Measurements from ENCODE around the gene PPP4R3B. TPM values are rescaled to one million over a fixed set of nuclear protein-coding genes. Genes with fewer than 3 reads are reported as not detected.
"Not testable (repeated sequence)": the region's sequence is repeated elsewhere in the genome, so short reads cannot be mapped to it uniquely, and the experiment has no call there.

PPP4R3B gene
- total and polyA plus RNA-seq, 8 donors = 63.8 to 78.7 (median 74.0) TPM

- Histone ChIP-seq H3K27ac (no peak overlapping the region), H3K4me3 (no peak overlapping the region), H3K36me3 (peaks cover 0 to 76% of the 10 kb centered on the region in 2 donors), H3K9me3 (no peaks in the 10 kb centered on the region), H3K4me1 (peaks cover 0 to 11% of the 10 kb centered on the region in 2 donors), H3K27me3 (no peaks in the 10 kb centered on the region)
- no peak for TF ChIP-seq CTCF (IDR thresholded peaks at IDR 0.05)
- intact Hi-C loops (cut with DNase I) = no loop called here
- no peak for ATAC-seq
- DNase-seq = no peak
Measured at GRCh38 chr2:55581435-55581834, 36.0 kb downstream of the PPP4R3B start.

- ATAC-seq; H3K27ac ChIP-seq; H3K4me3 ChIP-seq; H3K9me3 ChIP-seq; intact Hi-C loops (cut with DNase I); H3K4me1 ChIP-seq; DNase-seq; H3K27me3 ChIP-seq: not testable (repeated sequence)
- H3K36me3 ChIP-seq = peaks cover 0 to 88% of the 10 kb centered on the region in 2 donors
Measured at GRCh38 chr2:55569002-55569401, 48.4 kb downstream of the PPP4R3B start.

- H3K27me3 ChIP-seq = no peaks in the 10 kb centered on the region
- peaks cover 0 to 91% of the 10 kb centered on the region in 2 donors for H3K36me3 ChIP-seq
- intact Hi-C loops (cut with DNase I) = no loop called here
- ATAC-seq (no peak), DNase-seq (no peak)
- no peak for TF ChIP-seq CTCF (IDR thresholded peaks at IDR 0.05)
- no peak overlapping the region for H3K27ac ChIP-seq
- H3K9me3 ChIP-seq = no peaks in the 10 kb centered on the region
- no peaks in the 10 kb centered on the region for H3K4me1 ChIP-seq
- H3K4me3 ChIP-seq = no peak overlapping the region
Measured at GRCh38 chr2:55567298-55567697, 50.1 kb downstream of the PPP4R3B start.

GRCh38 chr2:55565613-55566012, 51.8 kb downstream of the PPP4R3B start:
- no peak overlapping the region for H3K4me3 ChIP-seq
- H3K4me1 ChIP-seq = no peaks in the 10 kb centered on the region
- H3K36me3 ChIP-seq = peaks cover 0 to 97% of the 10 kb centered on the region in 2 donors
- H3K27me3 ChIP-seq = no peaks in the 10 kb centered on the region
- no peak for TF ChIP-seq CTCF (IDR thresholded peaks at IDR 0.05)
- no peak for ATAC-seq
- no peak overlapping the region for H3K27ac ChIP-seq
- intact Hi-C loops (cut with DNase I) = no loop called here
- DNase-seq = no peak
- H3K9me3 ChIP-seq = peaks cover 0 to 2% of the 10 kb centered on the region in 2 donors

GRCh38 chr2:55560855-55561254, 56.6 kb downstream of the PPP4R3B start:
- intact Hi-C loops (cut with DNase I) = no loop called here
- Histone ChIP-seq H3K4me1 (peaks cover 0 to 7% of the 10 kb centered on the region in 2 donors), H3K27me3 (no peaks in the 10 kb centered on the region), H3K4me3 (no peak overlapping the region), H3K36me3 (peaks cover 0 to 99% of the 10 kb centered on the region in 2 donors), H3K27ac (no peak overlapping the region), H3K9me3 (peaks cover 0 to 2% of the 10 kb centered on the region in 2 donors)
- TF ChIP-seq CTCF (IDR thresholded peaks at IDR 0.05) = no peak
- ATAC-seq (no peak), DNase-seq (no peak)

GRCh38 chr2:55556809-55557208, 60.6 kb downstream of the PPP4R3B start:
- no peak for ATAC-seq
- no peaks in the 10 kb centered on the region for H3K27me3 ChIP-seq
- intact Hi-C loops (cut with DNase I) = no loop called here
- peaks cover 0 to 2% of the 10 kb centered on the region in 2 donors for H3K9me3 ChIP-seq
- TF ChIP-seq CTCF (IDR thresholded peaks at IDR 0.05) = no peak
- peaks cover 0 to 94% of the 10 kb centered on the region in 2 donors for H3K36me3 ChIP-seq
- DNase-seq = no peak
- no peak overlapping the region for H3K27ac ChIP-seq
- no peak overlapping the region for H3K4me3 ChIP-seq
- H3K4me1 ChIP-seq = peaks cover 0 to 13% of the 10 kb centered on the region in 2 donors

All from left lung (tissue), 10 donors.